Midbrain (tissue), 1 donor: Measurements from ENCODE around the gene TFCP2L1.

Experiments used
- DNase-seq: peaks from one replicate; lab custom pipeline; 2025; lab: John Stamatoyannopoulos, UW

The TFCP2L1 gene

GRCh38 chr2:121266543-121267106, 18.4 kb downstream of the TFCP2L1 start:
- DNase-seq: no peak

GRCh38 chr2:121263996-121264715, 20.8 kb downstream of the TFCP2L1 start:
- no peak for DNase-seq

GRCh38 chr2:121260370-121261154, 24.4 kb downstream of the TFCP2L1 start:
- no peak for DNase-seq

GRCh38 chr2:121258051-121258450, 27.0 kb downstream of the TFCP2L1 start:
- no peak for DNase-seq

- DNase-seq: no peak
These were observed 27.5 kb downstream of the TFCP2L1 start for GRCh38 chr2:121257480-121257840.

- DNase-seq: no peak
These were observed 28.1 kb downstream of the TFCP2L1 start for GRCh38 chr2:121256720-121257479.

- DNase-seq: no peak
These were observed 29.6 kb downstream of the TFCP2L1 start for GRCh38 chr2:121255358-121255757.

- no peak for DNase-seq
These were observed 30.3 kb downstream of the TFCP2L1 start for GRCh38 chr2:121254748-121255147.

- DNase-seq: no peak
These were observed 31.2 kb downstream of the TFCP2L1 start for GRCh38 chr2:121253674-121254240.

- DNase-seq: no peak
These were observed 31.9 kb downstream of the TFCP2L1 start for GRCh38 chr2:121253021-121253673.

- no peak for DNase-seq
These were observed 33.5 kb downstream of the TFCP2L1 start for GRCh38 chr2:121251497-121251896.

GRCh38 chr2:121248766-121249343, 36.1 kb downstream of the TFCP2L1 start:
- DNase-seq: no peak

GRCh38 chr2:121247971-121248370, 37.0 kb downstream of the TFCP2L1 start:
- no peak for DNase-seq

GRCh38 chr2:121247534-121247933, 37.5 kb downstream of the TFCP2L1 start:
- DNase-seq: no peak

- no peak for DNase-seq
These were observed 38.2 kb downstream of the TFCP2L1 start for GRCh38 chr2:121246704-121247255.

GRCh38 chr2:121245913-121246312, 39.1 kb downstream of the TFCP2L1 start:
- no peak for DNase-seq

GRCh38 chr2:121245120-121245820, 39.7 kb downstream of the TFCP2L1 start:
- DNase-seq: no peak

- no peak for DNase-seq
These were observed 40.4 kb downstream of the TFCP2L1 start for GRCh38 chr2:121244616-121245015.

GRCh38 chr2:121243821-121244460, 41.1 kb downstream of the TFCP2L1 start:
- no peak for DNase-seq

- DNase-seq: no peak
These were observed 42.0 kb downstream of the TFCP2L1 start for GRCh38 chr2:121242976-121243375.
